ENCODE results near the gene MTCH2. TPM values are rescaled to one million over a fixed set of nuclear protein-coding genes. Genes with fewer than 3 reads are reported as not detected.

MTCH2 gene
- total RNA-seq, 1 experiment from 2014 or later: 160 TPM

DNA sequence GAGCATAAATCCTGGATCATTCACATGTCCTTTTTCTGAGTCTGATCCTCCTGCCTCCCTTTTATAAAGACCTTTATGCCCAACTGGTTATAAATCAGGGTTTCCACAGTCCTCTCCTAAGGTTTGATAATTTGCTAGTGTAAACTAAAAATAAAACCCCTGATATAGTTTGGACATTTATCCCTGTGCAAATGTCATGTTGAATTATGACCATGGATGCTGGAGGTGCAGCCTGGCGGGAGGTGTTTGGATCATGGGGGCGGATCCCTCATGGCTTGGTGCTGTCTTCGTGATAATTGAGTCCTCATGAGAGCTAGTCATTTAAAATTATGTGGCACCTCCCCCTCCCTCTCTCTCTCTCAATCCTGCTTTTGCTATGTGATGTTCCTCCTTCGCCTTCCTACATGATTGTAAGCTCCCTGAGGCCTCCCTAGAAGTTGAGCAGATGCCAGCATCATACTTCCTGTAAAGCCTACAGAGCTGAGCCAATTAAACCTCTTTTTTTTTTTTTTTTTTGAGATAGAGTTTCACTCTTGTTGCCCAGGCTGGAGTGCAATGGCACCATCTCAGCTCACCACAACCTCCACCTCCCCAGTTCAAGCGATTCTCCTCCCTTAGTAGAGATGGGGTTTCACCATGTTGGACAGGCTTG, 9.6 kb upstream of the MTCH2 start:
- DNase-seq (ENCODE audit: low spot score) (no peak), ATAC-seq (no peak)
- H3K27me3 Mint-ChIP-seq (ENCODE audit: low read depth): peaks cover 12% of the 10 kb centered on the region
- no peak overlapping the region for H3K4me3 Mint-ChIP-seq
- ChIA-PET POLR2A (no interaction called here), CTCF (no interaction called here)
- peaks cover 19% of the 10 kb centered on the region for H3K36me3 Mint-ChIP-seq
- TF ChIP-seq, protein P1, sequence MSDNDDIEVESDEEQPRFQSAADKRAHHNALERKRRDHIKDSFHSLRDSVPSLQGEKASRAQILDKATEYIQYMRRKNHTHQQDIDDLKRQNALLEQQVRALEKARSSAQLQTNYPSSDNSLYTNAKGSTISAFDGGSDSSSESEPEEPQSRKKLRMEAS (CRISPR knock-in tag; IDR thresholded peaks at IDR 0.05): no peak
- TF ChIP-seq CREB1 (CRISPR knock-in tag; IDR thresholded peaks at IDR 0.05) (no peak), TEAD1 (CRISPR knock-in tag; IDR thresholded peaks at IDR 0.05) (no peak), FOXJ3 (CRISPR knock-in tag; IDR thresholded peaks at IDR 0.05; ENCODE audit: borderline replicate concordance) (no peak), HMGA2 (CRISPR knock-in tag; IDR thresholded peaks at IDR 0.05) (no peak), ZNF263 (CRISPR knock-in tag; IDR thresholded peaks at IDR 0.05; ENCODE audit: low read depth) (no peak), FOXP1 (CRISPR knock-in tag; IDR thresholded peaks at IDR 0.05; ENCODE audit: borderline replicate concordance) (no peak), ETV6 (CRISPR knock-in tag; IDR thresholded peaks at IDR 0.05) (no peak), SMAD4 (CRISPR knock-in tag; IDR thresholded peaks at IDR 0.05) (no peak), MXD4 (CRISPR knock-in tag; IDR thresholded peaks at IDR 0.05; ENCODE audit: borderline replicate concordance) (no peak), PRRX2 (CRISPR knock-in tag; IDR thresholded peaks at IDR 0.05) (no peak), CBFB (CRISPR knock-in tag; IDR thresholded peaks at IDR 0.05; ENCODE audit: low read depth) (no peak), OVOL2 (CRISPR knock-in tag; IDR thresholded peaks at IDR 0.05; ENCODE audit: borderline replicate concordance) (no peak), ZNF232 (CRISPR knock-in tag; IDR thresholded peaks at IDR 0.05) (no peak), RELA (CRISPR knock-in tag; IDR thresholded peaks at IDR 0.05; ENCODE audit: borderline replicate concordance) (no peak), SOX15 (CRISPR knock-in tag; IDR thresholded peaks at IDR 0.05) (no peak)
- TF ChIP-seq, protein P2, sequence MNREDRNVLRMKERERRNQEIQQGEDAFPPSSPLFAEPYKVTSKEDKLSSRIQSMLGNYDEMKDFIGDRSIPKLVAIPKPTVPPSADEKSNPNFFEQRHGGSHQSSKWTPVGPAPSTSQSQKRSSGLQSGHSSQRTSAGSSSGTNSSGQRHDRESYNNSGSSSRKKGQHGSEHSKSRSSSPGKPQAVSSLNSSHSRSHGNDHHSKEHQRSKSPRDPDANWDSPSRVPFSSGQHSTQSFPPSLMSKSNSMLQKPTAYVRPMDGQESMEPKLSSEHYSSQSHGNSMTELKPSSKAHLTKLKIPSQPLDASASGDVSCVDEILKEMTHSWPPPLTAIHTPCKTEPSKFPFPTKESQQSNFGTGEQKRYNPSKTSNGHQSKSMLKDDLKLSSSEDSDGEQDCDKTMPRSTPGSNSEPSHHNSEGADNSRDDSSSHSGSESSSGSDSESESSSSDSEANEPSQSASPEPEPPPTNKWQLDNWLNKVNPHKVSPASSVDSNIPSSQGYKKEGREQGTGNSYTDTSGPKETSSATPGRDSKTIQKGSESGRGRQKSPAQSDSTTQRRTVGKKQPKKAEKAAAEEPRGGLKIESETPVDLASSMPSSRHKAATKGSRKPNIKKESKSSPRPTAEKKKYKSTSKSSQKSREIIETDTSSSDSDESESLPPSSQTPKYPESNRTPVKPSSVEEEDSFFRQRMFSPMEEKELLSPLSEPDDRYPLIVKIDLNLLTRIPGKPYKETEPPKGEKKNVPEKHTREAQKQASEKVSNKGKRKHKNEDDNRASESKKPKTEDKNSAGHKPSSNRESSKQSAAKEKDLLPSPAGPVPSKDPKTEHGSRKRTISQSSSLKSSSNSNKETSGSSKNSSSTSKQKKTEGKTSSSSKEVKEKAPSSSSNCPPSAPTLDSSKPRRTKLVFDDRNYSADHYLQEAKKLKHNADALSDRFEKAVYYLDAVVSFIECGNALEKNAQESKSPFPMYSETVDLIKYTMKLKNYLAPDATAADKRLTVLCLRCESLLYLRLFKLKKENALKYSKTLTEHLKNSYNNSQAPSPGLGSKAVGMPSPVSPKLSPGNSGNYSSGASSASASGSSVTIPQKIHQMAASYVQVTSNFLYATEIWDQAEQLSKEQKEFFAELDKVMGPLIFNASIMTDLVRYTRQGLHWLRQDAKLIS (CRISPR knock-in tag; IDR thresholded peaks at IDR 0.05; ENCODE audit: borderline replicate concordance): no peak
- TF ChIP-seq, protein P3, sequence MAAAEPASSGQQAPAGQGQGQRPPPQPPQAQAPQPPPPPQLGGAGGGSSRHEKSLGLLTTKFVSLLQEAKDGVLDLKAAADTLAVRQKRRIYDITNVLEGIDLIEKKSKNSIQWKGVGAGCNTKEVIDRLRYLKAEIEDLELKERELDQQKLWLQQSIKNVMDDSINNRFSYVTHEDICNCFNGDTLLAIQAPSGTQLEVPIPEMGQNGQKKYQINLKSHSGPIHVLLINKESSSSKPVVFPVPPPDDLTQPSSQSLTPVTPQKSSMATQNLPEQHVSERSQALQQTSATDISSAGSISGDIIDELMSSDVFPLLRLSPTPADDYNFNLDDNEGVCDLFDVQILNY (CRISPR knock-in tag; IDR thresholded peaks at IDR 0.05): no peak
- TF ChIP-seq, protein P4, sequence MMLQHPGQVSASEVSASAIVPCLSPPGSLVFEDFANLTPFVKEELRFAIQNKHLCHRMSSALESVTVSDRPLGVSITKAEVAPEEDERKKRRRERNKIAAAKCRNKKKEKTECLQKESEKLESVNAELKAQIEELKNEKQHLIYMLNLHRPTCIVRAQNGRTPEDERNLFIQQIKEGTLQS (CRISPR knock-in tag; conservative IDR thresholded peaks at IDR 0.05): no peak
- peaks cover 21% of the 10 kb centered on the region for H3K9me3 Mint-ChIP-seq
- no peak overlapping the region for H3K27ac Mint-ChIP-seq
- H3K4me1 Mint-ChIP-seq: peaks cover 7% of the 10 kb centered on the region; the same call in 1 of the 2 replicates

DNA sequence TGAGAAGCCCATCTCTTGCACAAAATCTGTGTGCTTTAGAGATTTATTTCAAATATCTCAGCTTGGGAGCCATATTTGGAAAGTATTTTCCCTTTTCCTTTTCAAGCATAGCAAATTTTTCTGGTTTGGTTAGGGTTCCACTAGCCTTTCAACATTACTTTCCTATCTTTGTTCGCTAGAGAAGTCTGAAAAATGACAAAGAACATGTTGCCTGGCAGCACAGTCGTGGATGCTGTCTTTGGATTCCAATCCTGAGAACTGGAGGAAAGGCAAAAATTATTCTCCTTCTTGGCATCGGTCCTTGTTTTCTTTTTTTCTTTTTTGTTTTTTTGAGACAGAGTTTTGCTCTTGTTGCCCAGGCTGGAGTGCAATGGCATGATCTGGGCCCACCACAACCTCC, 6.9 kb upstream of the MTCH2 start:
- Mint-ChIP-seq H3K9me3 (peaks cover 21% of the 10 kb centered on the region), H3K27me3 (ENCODE audit: low read depth) (peaks cover 9% of the 10 kb centered on the region), H3K36me3 (peaks cover 19% of the 10 kb centered on the region), H3K4me3 (no peak overlapping the region), H3K4me1 (peaks cover 7% of the 10 kb centered on the region; the same call in 1 of the 2 replicates), H3K27ac (no peak overlapping the region)
- ChIA-PET POLR2A (no interaction called here), CTCF (no interaction called here)
- DNase-seq (ENCODE audit: low spot score) (no peak), ATAC-seq (no peak)
- no peak for TF ChIP-seq MYBL2 (CRISPR knock-in tag; IDR thresholded peaks at IDR 0.05)
- TF ChIP-seq CREM (CRISPR knock-in tag; IDR thresholded peaks at IDR 0.05): no peak
- no peak for TF ChIP-seq CREB1 (CRISPR knock-in tag; IDR thresholded peaks at IDR 0.05)
- no peak for TF ChIP-seq ZNF219 (CRISPR knock-in tag; IDR thresholded peaks at IDR 0.05; ENCODE audit: borderline replicate concordance)
- TF ChIP-seq, protein P5, sequence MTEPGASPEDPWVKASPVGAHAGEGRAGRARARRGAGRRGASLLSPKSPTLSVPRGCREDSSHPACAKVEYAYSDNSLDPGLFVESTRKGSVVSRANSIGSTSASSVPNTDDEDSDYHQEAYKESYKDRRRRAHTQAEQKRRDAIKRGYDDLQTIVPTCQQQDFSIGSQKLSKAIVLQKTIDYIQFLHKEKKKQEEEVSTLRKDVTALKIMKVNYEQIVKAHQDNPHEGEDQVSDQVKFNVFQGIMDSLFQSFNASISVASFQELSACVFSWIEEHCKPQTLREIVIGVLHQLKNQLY (CRISPR knock-in tag; IDR thresholded peaks at IDR 0.05): no peak
- TF ChIP-seq ZNF138 (CRISPR knock-in tag; conservative IDR thresholded peaks at IDR 0.05): no peak
- TF ChIP-seq, protein P6, sequence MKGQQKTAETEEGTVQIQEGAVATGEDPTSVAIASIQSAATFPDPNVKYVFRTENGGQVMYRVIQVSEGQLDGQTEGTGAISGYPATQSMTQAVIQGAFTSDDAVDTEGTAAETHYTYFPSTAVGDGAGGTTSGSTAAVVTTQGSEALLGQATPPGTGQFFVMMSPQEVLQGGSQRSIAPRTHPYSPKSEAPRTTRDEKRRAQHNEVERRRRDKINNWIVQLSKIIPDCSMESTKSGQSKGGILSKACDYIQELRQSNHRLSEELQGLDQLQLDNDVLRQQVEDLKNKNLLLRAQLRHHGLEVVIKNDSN (CRISPR knock-in tag; IDR thresholded peaks at IDR 0.05): no peak
- TF ChIP-seq FOXJ3 (CRISPR knock-in tag; IDR thresholded peaks at IDR 0.05; ENCODE audit: borderline replicate concordance): no peak
- TF ChIP-seq ATF1 (CRISPR knock-in tag; IDR thresholded peaks at IDR 0.05): no peak
- TF ChIP-seq, protein P7, sequence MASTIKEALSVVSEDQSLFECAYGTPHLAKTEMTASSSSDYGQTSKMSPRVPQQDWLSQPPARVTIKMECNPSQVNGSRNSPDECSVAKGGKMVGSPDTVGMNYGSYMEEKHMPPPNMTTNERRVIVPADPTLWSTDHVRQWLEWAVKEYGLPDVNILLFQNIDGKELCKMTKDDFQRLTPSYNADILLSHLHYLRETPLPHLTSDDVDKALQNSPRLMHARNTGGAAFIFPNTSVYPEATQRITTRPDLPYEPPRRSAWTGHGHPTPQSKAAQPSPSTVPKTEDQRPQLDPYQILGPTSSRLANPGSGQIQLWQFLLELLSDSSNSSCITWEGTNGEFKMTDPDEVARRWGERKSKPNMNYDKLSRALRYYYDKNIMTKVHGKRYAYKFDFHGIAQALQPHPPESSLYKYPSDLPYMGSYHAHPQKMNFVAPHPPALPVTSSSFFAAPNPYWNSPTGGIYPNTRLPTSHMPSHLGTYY (CRISPR knock-in tag; IDR thresholded peaks at IDR 0.05): no peak
- TF ChIP-seq, protein P8, sequence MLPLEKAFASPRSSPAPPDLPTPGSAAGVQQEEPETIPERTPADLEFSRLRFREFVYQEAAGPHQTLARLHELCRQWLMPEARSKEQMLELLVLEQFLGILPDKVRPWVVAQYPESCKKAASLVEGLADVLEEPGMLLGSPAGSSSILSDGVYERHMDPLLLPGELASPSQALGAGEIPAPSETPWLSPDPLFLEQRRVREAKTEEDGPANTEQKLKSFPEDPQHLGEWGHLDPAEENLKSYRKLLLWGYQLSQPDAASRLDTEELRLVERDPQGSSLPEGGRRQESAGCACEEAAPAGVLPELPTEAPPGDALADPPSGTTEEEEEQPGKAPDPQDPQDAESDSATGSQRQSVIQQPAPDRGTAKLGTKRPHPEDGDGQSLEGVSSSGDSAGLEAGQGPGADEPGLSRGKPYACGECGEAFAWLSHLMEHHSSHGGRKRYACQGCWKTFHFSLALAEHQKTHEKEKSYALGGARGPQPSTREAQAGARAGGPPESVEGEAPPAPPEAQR (CRISPR knock-in tag; IDR thresholded peaks at IDR 0.05): no peak

Data from WTC11 (cell line).